OCI-M1 (cell line): ENCODE measurements around the gene KAT2A.
"Not testable (repeated sequence)": the region's sequence is repeated elsewhere in the genome, so short reads cannot be mapped to it uniquely, and the experiment has no call there.

Experiments
- DNase-seq: peaks from one replicate; lab custom pipeline; 2025; lab: John Stamatoyannopoulos, UW

Gene KAT2A

GRCh38 chr17:42120770-42121769, at the start of gene KAT2A:
TSS of gene KAT2A (minus strand) at chr17:42121367. CDS start at chr17:42121304, 63 bp downstream.
- DNase-seq, result peak; percentile 90

DNA sequence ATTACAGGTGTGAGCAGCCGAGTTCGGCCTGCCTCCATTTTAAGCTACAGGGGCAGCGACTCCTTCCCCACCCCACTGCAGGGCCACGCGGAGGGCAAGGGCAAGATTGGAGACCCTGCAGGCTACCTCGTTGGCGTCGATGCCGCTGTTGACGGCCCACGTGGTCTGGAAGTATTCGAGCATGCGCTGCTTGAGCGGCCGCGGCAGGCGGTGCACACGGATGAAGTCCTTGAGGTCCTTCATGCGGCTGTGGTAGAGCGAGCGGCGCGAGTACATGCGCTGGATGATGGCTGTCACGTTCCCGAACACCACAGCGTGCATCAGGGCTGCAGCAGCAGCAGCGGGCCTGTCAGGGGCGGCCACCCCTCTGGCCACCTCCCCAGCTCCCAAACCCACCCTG, 48.2 kb upstream of the KAT2A start:
- DNase-seq, result no peak

DNA sequence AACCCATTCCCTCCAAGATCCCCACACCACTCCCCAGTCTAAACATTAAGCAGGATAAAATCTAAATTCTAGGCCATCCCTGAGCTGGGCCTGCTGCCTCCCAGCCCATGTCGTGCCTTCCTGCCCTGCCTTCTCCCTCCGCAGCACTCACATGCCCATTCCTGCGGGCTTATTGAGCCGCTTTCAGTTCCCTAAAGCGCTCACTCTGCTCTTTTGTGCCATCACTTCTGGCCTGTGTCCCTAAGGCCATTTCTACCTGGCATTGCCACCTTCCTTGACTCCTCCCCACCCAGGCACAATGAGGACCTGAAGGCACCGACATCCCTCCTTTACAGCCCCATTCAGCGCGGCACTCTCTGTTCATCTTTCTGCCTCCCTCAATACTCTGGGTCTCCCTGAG, 46.6 kb upstream of the KAT2A start:
- no peak for DNase-seq

GRCh38 chr17:42166196-42166763, 45.1 kb upstream of the KAT2A start:
- no peak for DNase-seq

DNA sequence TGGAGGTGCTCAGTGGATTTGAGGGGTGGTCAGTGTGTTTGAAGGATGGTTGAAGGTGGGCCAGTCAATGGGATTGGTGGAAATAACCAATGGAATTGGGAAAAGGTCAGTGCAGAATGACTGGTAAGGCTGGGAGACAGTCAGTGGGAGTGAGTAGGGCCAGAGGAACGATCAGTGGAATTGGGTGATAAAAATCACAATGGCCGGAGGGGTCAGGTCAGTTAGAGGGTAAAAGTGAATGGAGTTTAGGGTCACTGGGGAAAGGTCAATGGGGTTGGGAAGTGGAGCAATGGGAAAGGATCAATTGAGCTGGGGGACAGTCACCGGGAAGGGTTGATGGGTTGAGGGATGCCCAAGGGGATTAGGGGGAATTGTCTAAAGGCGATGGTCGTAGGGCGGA, 44.6 kb upstream of the KAT2A start:
- DNase-seq, result no peak

DNA sequence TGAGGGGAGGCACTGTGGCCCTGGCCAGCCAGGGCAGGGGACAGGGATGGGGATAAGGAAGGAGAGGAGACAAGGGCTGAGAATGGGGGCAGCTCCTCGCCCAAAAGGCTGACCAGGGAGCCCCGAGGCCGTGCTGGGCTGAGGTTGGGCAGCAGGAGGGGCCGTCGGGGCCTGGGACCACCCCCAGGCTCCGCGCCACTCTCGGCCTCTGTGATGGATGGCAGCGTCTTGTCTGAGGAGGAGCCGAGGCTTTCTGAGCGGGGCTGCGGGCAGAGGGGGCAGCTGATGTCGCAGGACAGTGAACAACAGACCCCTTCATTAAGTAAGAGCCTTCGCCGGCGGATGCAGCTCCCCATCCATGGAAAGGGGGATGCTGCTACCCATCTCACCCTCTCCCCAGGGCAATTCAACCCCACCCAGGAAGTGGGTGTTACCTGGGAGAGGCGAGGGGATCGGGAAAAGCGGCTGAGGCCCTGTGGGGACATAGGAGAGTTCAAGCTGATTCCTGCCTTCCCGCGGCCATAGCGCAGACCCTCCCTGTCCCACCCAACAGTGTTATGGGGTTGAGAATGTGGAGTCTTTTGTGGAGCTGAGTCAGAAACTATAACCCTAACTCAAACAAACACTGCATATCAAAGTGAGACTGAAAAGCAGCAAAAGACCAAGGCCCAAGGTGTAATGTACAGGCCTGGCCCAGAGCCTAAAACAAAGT, 42.7 kb upstream of the KAT2A start:
- DNase-seq, result no peak

DNA sequence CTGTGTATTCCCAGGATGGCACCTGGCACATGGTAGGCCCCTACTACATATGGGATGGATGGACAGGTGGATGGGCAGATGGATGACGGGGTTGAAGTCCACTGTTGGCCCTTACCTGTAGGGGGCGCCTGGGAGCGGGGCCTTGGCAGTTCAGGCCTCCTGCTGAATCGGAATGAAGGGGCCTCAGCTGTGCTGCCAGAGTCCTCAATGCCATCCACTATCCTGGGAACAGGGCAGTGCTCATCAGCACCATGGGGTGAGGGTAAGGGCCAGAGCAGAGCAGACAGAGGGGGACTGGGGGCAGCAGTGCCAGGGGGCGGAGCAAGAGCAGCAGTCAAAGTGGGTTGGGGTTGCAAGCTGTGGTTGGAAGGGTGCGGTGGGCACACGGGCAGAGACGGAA, 41.9 kb upstream of the KAT2A start:
- DNase-seq, result peak; percentile 57

DNA sequence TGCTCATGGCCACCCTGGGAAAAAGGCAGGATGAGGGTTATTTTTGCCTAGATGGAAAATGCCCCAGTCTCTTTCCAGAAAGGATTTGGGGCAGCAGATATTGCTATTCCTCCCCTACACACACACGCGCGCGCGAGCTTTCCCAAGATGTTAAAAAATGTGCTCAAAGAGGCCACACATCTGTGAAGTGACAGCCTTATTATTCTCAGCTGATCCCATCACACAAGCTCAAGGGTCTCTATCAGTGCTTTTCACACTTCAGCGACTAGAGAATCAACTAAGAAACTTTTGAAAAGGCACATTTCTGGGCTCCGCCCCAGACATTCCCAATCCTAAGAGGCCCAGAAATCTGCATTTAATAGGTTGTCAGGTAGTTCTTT, 39.4 kb upstream of the KAT2A start:
- no peak for DNase-seq

DNA sequence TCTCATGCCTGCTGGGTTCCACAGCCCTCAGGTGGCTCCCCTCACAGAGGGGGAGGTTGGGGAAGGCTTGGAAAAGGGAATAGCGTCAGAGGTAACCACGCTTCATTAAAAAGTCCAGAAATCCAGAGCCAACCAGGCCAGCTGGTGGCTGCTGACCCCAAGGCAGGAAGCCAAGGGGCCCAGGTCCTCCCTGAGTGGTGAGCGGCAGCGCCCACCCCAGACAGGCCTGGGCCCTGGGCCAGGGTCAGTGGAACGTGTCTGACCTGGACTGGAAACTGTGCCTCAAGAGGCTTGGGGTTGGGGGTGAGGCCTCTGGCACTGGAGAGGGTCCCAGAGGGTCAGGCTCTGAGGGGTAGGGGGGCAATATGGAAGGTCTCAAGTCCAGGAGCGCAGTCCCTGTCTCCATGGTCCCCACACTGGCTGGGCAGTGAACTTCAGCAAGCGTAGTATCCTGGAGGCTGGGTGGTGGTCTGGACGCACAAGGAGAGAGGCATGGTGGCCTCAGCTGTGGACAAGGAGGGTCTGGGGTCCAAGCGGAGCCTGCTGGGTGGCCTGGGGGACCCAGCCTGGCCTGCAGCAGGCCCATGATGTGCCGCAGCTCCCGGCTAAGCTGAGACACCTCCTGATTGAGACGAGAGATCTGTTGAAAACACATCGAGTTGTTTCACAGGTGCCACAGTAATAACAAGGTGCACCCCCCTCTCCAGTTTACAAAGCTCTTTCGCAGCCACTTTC, 38.8 kb upstream of the KAT2A start:
- no peak for DNase-seq

GRCh38 chr17:42155614-42156045, 34.5 kb upstream of the KAT2A start:
- no peak for DNase-seq

GRCh38 chr17:42153919-42154742, 33.0 kb upstream of the KAT2A start:
- peak; percentile 77 for DNase-seq

GRCh38 chr17:42146911-42147607, 25.9 kb upstream of the KAT2A start:
- DNase-seq, result no peak

DNA sequence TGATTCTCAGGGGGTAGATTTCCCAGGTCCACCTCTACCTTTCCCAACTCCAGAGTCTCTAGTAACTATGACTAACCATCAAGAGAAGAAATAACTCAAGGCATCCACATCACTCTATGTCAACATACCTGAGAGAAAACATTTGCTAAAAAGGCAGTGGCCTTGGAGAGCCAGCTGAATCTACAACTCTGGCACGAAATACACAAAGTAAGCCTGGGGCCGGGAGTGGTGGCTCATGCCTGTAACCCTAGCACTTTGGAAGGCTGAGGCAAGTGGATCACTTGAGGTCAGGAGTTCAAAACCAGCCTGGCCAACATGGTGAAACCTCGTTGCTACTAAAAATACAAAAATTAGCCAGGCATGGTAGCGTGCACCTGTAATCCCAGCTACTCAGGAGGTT, 22.0 kb upstream of the KAT2A start:
- DNase-seq, result not testable (repeated sequence)

- no peak for DNase-seq
Observed at GRCh38 chr17:42142371-42142896, 21.3 kb upstream of the KAT2A start.

GRCh38 chr17:42141382-42141781, 20.2 kb upstream of the KAT2A start:
- no peak for DNase-seq

DNA sequence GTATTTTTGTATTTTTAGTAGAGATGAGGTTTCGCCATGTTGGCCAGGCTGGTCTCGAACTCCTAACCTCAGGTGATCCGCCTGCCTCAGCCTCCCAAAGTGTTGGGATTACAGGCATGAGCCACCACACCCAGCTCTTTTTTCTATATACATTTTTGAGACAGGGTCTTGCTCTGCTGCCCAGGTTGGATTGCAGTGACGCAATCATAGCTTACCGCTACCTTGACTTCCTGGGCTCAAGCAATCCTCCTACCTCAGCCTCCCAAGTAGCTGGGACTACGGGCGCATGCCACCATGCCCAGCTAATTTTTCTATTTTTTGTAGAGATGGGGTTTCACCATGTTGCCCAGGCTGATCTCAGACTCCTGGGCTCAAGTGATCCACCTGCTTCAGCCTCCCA, 19.5 kb upstream of the KAT2A start:
- DNase-seq, result not testable (repeated sequence)

- no peak for DNase-seq
Observed at GRCh38 chr17:42138749-42139492, 17.8 kb upstream of the KAT2A start.

- DNase-seq, result no peak
Observed at GRCh38 chr17:42136654-42137051, 15.5 kb upstream of the KAT2A start.
